HG03103 (cell line): ENCODE measurements around the gene XPNPEP2.
"Not testable (repeated sequence)": the region's sequence is repeated elsewhere in the genome, so short reads cannot be mapped to it uniquely, and the experiment has no call there.

Experiments used
- ATAC-seq: cut with Tn5 transposase; IDR thresholded peaks from one replicate; pipeline ENCODE4 v1.9.1; 2021; ENCODE audit warnings: low read depth; ENCODE audit not compliant: unreplicated experiment

The XPNPEP2 gene

DNA sequence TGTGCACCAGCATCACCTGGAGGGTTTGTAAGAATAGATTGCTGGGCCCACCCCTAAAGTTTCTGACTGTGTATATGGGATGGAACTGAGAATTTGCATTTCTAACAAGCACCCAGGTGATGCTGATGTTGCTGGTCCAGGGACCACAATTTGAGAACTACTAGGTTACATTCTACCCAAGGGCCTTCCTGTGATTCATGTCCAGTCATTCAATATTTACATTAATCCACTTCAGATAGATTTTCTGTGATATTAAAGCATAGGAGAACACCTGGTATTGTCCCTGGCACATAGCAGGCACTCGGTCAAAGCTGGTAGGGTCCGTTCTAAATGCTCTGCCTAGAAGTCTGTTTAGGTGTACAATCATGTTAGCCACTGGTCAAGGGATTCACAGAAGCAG lies 19.5 kb upstream of the XPNPEP2 start:
- no peak for ATAC-seq

DNA sequence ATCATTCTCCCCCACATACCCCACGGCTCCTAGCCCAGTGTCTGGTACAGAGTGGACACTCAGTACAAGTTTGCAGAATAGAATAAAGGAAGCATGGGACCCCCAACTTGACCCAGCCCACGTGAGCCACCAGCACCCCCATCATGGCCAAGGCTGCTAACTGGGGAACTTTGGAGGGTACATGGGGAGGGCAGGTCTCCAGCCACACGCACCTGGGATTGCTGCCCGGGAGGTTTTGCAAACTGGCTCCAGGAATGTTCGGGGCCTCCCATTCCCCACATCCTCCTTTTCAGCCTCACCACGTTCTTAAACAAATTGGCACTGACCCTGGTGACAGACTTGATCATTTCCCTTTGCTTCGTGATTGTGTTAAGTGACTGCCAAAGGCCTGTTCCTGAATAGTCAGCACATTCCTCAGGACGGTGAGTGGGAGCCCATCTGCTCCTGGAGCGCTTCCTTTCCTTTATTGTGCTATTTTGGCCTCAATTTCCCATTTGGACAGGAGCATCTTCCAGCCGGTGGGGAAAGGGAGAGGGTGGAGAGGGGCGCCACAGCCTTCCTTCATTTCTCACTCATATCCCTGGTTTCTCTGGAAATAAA lies 18.7 kb upstream of the XPNPEP2 start:
- ATAC-seq, result no peak

DNA sequence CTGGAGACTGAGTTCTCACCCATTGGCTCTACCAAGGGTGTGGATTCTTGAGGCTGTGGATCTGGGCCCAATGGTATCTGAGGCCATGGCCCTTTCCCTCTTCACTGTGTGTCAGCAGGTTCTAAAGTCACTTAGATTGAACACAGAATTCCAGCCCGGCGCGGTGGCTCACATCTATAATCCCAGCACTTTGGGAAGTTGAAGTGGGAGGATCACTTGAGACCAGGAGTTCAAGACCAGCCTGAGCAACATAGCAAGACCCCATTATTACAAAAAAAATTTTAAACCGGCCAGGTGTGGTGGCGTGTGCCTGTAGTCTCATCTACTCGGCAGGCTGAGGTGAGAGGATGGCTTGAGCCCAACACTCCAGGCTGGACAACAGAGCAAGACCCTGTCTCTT lies 18.0 kb upstream of the XPNPEP2 start:
- no peak for ATAC-seq

DNA sequence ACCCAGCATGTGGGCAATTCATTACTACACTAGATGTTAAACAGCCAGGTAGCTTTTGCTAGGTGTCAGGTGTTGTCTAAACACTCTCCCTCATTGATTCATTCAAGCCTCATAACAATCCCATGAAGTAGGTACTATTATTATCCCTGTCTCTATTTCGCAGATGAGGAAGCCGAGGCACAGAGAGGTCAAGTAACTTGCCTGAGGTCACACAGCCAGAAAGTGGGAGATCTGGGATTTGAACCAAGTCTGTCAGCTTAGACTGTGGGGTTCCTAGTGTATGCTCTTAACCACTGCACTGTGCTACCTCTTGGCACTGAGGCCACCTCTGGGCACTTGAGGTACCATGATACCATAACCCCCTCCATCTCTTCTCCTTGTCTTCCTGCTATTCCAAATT lies 17.4 kb upstream of the XPNPEP2 start:
- no peak for ATAC-seq

DNA sequence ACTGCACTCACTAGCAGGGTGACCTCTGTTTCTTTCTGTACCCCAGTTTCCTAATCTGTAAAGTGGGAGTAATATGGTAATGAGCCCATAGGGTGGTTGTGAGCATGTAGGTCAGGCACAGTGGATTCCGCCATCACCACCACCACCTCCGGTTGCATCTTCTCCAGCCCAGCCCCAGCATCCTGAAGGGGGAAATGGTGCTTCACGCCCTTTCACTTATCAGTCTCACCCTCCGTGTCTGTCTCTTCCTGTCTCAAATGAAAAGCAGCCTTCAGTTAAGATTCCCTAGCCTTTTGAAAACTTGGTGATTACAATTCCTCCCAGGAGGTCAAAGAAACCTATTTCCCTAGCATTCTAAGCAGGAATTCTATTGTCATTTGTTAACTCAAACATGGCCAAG lies 16.9 kb upstream of the XPNPEP2 start:
- no peak for ATAC-seq

DNA sequence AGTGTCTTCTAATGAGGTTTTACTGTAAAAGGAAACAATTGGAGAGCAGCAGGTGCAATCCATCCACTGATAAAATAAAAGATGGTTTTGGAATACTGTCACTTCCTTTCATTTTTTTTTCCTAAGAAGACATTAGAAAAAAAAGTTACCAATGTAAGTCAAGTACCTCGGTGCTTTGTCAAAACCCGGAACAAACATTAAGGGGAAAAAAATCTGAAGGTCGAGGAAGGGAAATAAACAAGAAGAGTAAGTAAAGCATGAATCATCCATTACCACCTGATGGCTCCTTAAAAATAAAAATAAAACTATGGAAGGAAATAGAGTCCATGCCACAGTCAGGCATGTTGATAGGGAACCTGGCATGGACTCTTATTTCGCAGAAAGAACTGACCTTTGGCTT lies 15.3 kb upstream of the XPNPEP2 start:
- ATAC-seq, result no peak

DNA sequence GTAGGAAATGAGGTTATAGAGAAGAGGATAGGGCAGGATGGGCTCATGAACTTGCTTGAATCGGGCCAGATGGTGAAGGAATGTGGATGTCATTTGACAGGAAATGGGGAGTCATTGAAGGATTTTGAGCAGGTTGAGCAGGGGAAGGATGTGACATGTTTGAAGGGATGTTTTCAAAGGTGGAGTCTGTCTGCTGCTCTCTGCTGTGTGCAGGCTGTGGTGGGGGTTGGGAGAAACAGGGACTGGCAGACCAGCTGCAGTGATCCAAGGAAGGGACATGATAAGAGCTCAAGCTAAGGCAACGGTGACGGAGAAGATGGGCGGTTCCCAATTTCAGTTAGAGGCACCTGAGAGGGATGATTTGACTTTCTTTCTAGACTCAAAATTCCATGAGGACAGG lies 14.0 kb upstream of the XPNPEP2 start:
- ATAC-seq, result no peak

DNA sequence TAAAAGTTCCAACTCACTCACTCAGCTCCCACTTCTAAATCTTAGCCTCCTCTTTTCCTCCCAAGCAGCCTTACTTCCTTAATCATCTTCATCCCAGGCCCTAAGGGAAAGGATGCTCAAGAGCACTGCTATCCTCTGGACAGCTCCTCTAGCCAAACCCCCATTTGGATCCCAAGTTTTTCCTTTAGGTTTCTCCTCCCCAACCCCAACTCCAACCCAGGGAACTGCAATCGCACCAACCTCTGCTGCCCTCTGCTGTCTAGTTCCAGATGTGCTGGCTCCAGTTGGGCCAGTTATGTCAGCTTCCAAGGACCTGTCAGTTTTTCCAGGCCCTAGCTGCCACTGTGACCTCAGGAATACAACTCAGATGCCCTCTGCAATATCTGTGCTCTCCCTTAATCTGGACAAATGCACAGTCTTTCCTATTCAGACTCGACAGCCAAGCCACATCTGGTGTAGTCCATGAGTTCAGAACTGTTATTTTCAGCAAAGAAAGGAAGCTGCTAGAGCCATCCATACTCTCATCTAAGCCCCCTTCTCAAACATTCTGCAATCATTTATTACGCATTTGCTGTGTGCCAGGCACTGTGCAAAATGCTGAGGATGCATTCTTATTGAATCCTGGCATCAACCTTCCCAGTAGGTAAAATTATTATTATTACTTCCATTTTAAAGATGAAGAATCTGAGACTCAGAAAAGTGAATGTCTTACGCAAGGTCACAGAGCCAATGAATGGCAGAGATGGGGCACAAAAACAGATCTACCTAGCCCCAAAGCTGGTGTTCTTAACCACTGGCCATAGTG lies 12.3 kb upstream of the XPNPEP2 start:
- ATAC-seq, result no peak

DNA sequence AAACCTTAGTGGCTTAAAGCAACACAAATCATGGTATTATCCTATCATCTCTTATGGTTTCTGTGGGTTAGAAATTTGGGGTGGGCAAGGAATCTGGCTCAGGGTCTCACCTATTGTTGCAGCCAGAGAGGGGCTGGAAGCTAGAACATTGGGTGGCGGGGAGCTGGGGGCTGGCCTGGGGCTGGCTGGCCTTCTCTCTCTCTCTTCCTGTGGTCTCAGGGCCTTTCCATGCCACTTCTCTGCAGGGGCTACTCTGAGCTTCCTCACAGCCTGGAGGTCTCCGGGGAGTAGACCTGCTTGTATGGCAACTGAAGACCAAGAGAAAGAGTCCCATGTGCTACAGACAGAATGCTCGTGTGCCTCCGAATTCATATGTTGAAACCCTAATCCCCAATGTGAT lies 10.7 kb upstream of the XPNPEP2 start:
- no peak for ATAC-seq

DNA sequence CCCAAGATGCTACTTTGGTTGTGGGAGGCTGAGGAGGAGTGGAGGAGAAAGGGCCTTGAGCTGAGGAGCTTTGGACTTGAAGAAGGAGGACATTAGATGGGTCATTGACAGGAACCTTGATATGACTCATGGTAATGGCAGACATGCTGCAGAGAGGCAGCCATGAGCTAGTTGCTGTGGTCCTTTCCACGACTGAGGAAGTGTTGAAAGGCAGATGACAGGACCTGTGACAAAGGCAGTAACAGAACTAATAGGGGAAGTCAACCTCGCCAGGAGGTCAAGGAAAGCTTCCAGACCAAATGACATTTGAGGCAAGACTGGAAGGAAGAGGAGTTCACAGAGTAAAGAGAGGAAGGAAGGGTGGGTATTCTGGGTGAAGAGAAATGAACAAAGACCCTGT lies 7.6 kb upstream of the XPNPEP2 start:
- no peak for ATAC-seq

DNA sequence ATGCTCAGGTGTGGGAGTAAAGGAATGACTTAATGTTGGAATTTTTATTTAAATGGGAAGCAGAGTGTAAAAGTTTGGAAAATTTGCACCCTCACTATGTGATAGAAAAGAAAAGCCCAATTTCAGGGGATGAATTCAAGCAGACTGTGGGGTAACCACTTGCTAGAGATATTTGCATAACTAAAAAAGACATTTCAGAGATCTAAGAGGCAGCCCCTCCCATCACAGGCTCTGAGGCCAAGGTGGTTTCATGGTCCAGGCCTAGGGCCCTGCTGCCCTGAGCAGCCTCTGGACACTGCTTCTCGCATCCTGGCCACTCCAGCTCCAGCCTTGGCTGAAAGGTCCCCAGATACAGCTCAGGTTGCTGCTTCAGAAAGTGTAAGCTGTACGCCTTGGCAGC lies 5.9 kb upstream of the XPNPEP2 start:
- ATAC-seq, result no peak

DNA sequence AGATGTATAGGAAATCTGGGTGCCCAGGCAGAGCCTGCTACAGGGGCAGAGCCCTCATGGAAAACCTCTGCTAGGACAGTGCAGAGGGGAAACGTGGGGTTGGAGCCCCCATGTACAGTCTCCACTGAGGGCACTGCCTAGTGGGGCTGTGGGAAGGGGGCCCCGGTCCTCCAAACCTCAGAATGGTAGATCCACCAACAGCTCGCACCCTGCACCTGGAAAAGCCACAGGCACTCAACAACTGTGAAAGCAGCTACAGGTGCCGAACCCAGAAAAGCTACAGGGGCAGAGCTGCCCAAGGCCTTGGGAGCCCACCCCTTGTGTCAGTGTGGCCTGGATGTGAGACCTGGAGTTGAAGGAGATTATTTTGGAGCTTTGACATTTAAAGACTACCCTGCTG lies 5.4 kb upstream of the XPNPEP2 start:
- no peak for ATAC-seq

DNA sequence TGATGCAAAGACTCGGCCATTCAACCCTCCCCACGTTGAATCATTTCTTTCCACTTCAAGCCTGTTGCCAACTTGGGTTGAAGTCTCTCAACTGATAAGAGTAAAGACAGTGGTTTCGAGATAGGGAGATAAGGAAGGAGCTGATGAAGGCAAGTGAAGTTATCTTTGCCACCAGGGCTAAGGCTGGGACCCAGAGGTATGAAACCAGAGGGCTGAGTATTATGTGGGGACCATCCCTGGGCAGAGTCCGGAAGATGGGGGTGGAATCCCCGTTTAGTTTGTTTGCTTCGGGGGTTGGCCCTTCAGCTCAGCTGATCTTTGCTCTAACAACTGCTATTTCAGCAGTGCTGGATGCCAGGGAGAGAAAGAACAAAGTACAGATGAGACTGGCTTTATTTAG lies 2.3 kb upstream of the XPNPEP2 start:
- no peak for ATAC-seq

DNA sequence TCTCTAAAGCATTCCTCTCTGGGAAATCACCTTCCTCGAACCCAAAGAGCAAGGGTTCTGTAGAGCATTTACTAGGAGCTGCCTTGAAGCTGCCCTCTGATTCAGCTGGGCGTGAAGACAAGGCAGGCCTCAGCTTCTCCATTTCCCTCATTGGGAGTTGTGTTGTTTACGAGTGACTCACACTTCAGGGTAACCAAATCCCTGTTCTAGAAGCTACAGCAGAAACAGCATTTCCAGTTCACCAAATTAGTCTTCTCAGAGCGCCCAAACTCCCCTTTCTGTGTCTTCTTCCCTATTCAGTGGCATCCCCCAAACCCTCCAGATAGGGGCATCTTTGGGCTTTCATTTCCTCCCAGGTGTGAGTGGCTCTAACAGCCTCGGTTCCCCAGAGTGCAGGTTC lies 863 bp upstream of the XPNPEP2 start:
- no peak for ATAC-seq

DNA sequence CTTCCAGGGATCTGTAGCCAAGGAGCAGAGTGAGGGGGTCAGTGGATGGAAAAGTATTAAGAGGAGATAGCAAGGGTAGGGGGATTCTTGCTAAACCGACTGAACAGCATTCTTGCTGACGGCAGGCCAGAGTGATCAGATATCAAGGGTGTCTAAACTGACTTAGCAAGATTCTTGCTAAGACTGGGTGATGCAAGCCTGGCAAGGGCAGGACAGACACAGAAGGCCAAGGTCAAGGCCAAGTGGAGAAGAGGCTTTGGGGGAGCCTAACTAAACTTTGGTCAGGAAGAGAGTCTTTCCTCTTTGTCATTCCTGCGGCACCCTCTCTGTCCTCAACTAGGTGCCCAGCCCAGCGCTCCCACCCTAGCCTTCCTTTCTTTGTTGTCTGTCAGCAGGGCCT lies 799 bp downstream of the XPNPEP2 start:
- no peak for ATAC-seq

DNA sequence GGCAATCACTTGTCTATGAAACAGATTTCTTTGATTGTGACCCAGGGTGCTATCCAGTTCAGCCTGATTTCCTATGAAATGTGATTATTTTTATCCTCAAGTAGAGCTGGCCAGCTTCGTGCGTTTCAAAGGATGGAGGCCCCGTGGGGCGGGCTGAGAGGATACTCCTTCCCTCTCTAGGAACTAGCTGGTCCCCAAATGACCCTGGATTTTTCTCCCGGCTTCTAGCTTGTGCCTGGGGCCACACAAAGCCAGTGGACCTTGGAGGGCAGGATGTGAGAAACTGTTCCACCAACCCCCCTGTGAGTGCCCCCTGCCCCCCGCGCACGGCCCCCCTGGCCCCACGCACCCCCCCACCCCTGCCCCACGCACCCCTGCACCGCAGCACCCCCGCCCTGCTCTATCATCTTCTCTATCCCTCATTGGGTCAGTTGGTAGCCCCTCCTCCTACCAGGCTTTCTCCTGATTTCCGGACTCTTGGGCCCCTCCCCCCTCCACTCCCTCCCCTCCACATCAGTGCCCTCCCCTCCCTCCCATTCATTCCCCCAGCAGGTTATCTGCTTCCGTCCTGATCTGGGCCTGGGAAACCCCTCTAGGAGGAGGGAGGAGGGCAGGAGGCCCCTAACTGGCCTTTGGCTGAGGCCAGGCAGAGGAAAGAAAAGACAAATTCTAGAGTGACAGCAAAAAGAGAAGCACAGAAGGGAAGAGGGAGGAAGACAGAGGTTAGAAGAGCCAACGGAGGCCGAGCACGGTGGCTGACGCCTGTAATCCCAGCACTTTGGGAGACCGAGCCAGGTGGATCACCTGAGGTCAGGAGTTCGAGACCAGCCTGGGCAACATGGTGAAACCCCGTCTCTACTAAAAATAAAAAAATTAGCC lies 3.3 kb downstream of the XPNPEP2 start:
- no peak for ATAC-seq

DNA sequence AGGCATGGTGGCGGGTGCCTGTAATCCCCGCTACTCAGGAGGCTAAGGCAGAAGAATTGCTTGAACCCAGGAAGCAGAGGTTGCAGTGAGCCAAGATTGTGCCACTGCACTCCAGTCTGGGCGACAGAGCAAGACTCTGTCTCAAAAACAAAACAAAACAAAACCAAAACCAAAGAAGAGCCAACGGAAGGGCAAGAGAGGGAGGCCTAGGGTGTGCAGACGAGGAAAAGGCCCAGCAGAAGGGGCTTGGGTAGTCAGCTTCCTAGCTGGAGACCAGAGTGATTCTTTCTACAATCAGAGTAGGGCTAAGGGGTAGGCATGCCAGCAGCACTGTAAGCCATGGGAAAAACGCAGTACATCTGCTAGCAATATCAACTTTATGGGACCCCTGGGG lies 4.0 kb downstream of the XPNPEP2 start:
- ATAC-seq, result not testable (repeated sequence)

DNA sequence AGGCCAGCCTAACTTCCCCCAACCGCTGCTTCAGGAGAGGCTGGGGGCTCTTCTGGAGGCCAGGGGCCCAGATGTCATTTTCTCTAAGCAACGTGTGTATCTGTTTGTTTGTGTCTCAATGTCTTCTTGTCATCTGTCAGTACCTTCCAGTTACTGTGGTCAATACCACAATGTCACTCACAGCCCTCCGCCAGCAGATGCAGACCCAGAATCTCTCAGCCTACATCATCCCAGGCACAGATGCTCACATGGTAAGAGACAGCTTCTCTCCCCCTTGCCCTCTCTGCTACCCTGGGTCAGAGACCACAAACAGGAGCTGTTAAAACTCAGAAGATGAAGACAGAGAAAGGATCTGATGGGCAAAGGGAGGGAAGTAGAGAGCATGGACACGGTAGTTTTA lies 5.0 kb downstream of the XPNPEP2 start:
- no peak for ATAC-seq

DNA sequence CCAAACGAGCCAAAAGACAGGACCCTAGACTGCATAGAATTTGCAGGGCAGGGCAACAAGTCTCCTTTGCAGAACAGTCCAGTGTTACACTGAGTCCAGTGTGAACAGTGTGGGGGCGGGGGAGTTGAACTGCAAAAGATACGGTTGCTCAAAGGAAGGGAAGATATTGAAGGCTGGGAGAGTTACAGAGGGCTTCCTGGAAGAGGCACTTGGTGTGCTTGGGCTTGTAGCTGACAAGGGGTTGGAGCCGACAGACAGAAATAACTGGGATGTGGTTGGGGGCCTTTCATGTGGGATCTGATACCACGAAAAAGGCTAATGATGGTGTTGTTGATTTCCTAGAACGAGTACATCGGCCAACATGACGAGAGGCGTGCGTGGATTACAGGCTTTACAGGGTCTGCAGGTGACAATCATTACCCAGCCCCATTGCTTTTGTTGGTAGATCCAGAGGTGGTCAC lies 6.1 kb downstream of the XPNPEP2 start:
- no peak for ATAC-seq

DNA sequence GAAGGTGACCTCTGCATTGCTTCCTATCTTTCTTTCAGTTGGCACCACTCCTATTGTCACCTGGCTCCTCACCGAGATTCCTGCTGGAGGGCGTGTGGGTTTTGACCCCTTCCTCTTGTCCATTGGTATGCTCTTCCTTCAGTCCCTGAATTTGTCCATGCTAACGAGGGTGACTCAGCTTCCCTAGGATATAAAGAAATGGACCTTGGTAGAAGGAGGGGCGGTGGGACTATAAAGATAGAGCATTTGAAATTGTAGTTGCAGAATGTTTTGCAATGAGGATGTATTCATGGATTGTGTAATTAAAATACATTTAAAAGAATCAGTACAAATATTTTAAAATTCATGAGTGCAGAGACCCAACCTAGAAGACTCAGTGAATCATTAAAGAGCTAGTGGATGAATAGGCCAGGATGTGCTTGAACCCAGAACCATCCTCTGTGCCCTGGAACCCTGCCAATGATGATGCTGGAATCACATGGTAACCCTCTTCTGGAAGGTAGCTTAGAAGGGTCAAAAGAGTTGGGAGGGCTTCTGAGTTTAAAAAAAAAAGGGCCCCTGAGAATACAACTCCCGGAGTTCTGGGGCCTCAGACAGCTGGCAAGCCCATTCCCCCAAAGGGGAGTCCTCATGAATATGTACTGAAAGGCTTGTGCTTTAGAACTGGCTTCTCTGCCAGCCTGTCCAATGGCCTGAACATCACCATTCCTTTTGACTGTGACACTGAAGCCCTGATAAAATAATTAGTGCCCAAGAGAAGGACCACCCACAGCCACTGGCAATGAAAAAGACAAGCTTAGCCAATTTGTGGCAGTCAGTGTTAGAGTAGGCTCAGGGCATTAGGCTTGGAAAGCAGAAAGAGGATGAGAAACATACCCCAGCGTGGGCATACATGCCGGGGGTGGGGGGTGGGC lies 8.0 kb downstream of the XPNPEP2 start:
- ATAC-seq, result no peak
